Stimulated activated CD8-positive, alpha-beta memory T cell treated with anti-CD3 and anti-CD28 coated beads, Interleukin-2, amount 100 ng/mL, for 48 hours (primary cell): Measurements from ENCODE around the gene STARD8.

Experiments
- DNase-seq, 2 donors: peaks; one replicate each; pipeline ENCODE4 v3.0.0-alpha.2; 2020; ENCODE audit warnings: low read depth in 2 of 2

The STARD8 gene

GRCh38 chrX:68691921-68692320 is 44.5 kb downstream of the STARD8 start:
- no peak for DNase-seq

DNA sequence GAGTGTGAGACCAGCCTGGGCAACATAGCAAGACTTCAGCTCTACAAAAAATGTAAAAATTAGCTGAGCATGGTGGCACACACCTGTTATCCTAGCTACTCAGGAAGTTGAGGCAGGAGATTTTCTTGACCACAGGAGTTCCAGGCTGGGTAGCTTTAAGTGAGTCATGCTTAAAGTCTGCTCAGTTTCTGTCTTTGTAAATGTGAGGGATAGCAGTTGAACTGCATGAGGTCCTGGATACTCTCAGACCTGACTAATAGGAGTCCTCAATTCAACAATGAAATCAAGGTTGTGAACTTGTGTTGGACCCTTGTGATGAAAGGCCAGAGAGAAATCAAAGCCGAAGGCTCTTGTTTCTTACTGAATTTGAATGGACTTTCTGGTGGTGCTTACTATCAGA is 45.2 kb downstream of the STARD8 start:
- DNase-seq, result no peak

GRCh38 chrX:68693481-68694434 is 46.3 kb downstream of the STARD8 start:
- peak in 1 of 2 donors; percentile 7 for DNase-seq

GRCh38 chrX:68694435-68695205 is 47.2 kb downstream of the STARD8 start:
- no peak for DNase-seq

DNA sequence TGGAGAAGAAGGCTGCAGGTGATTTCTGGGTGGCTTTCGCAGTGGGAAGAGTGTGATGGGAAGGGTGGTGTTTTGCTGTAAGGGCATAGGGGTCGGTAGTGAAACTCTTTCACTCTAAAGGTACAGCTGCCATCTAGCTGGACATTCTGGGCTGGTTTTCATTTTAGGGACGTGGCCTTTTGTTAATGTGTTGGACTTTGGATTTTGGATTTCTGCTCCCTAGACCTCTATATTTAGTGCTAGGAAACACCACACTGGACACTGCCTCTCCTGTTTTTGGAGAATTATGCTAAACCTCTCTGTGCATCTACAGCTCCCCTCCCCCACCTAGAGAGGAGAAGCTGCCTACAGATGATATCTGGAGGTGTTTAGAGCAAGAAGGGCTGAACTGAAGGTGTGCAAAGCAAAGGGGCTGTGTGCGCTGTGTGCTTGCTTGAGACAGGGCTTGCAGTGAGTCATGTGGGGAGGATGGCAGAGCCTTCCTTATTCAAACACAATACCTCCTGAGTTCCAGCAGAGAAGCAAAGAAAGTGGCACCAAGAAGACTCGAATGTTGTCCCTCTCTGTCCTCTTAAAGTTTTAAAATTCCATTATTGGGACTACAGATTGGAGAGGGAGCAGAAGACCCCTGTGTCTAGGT is 47.9 kb downstream of the STARD8 start:
- DNase-seq, result no peak

DNA sequence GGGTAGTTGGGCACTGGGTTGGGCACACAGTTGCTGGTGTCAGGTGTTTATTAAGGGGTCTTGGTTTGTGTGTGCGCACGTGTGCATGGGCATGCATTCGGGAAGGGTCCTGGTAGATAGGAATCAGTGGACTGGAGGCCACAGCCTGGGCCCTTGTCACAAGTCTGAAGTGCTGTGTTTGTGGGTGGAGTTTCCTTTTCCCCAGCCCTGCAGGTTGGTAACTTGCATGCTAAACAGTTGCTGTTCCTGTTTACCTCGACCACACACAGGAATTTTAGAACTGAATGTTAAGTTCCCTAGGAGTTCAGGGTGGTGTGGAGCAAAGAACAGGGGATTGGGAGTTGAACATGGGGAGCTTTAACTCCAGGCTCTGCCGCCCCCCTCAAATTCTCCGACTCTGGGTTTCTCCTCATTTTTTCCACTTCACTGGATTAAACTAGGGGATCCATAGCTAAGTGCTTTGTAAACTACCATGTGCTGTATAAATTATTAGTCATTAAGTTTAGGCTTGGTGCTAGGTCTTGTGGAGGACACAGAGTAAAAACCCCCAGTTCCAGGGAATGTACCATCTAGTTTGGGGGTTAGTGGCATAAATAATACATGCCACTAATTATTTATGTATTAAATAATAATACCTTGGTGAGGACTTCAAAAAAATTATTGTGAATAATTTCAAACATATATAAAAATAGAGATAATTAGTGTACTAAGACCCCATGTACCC is 49.0 kb downstream of the STARD8 start:
- DNase-seq, result no peak

DNA sequence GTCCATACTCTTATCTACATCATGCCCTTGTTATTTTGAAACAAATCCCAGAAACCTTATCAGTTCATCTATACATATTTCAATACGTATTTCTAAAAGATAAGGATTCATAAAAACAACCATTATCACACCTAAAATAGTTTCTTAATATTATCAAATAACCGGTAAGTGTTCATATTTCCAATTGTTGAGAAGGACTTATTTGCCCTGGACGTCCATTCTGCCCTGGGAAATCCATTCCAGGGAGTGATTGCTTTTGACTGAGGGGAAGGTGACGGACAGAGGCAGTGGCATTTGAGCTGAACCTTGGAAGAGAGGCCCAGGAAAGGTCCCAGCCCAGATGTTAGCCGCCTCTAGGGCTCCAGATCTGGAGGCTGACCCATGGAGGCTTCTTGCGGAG is 49.6 kb downstream of the STARD8 start:
- DNase-seq, result no peak

- no peak for DNase-seq
These were observed 50.1 kb downstream of the STARD8 start for GRCh38 chrX:68697465-68698125.

GRCh38 chrX:68698942-68699341 is 51.5 kb downstream of the STARD8 start:
- DNase-seq, result no peak

- DNase-seq, result no peak
These were observed 52.7 kb downstream of the STARD8 start for GRCh38 chrX:68699960-68700746.

DNA sequence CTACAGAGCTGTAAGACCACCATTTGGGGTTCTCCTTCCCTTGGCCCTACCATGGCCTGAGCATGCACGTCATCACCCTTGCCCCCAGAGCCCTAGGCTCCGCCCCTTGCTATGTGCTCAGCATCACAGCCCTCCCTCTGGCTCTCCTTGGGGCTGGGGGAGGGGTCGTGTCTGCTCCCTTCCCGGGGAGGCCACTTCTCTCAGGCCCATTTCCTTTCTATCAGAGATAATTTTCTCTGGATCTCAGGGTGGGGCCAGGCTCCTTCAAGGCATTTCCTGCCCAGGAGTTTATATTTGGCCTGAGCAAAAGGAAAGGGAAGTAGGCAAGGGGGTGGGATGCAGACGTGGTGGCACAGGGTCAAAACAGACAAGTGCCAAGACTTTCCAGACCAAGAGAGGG is 55.9 kb downstream of the STARD8 start:
- DNase-seq, result no peak

- DNase-seq, result no peak
These were observed 56.4 kb downstream of the STARD8 start for GRCh38 chrX:68703846-68704245.

GRCh38 chrX:68705986-68706385 is 58.5 kb downstream of the STARD8 start:
- no peak for DNase-seq

DNA sequence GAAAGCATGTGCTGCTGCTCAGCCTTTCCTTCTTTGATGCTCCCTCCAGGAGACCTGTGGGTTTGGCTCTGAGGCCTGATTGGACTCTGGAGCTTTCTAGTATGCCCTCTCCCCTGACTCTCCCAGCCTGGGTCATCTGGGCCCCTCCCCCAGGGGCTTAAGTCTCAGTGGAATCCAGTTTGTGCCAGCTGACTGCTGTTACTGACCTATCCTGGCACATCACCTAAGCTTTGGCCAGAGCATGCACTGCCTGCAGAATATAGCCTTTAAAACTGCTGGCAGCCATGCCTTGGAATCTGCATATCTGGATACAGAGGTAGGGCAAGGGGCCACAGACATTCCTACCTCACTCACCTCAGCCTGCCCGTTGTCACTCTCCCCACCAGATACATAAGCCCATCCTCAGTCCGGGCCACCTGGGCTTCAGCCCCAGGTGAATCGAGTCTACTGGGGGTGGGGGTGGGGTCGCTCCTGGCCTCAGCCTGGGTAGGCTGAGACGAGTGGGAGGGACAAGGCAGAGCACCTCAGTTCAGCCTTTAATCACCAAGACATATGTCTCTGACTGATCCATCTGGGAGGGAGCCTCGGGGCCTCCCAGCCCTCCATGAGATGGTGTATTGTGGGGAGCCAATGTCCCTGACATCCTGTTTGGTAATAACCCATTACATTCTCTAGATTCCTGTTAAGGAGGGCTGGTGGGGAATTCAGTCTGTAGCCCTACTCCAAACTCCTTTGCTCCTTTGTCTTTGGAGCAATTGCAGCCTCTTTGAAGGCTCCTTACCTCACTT is 61.2 kb downstream of the STARD8 start:
- no peak for DNase-seq

GRCh38 chrX:68710870-68711576 is 63.6 kb downstream of the STARD8 start:
- no peak for DNase-seq

- no peak for DNase-seq
These were observed 64.4 kb downstream of the STARD8 start for GRCh38 chrX:68711845-68712244.

- DNase-seq, result no peak
These were observed 67.4 kb downstream of the STARD8 start for GRCh38 chrX:68714856-68715255.

GRCh38 chrX:68717196-68717595 is 69.7 kb downstream of the STARD8 start:
- DNase-seq, result no peak
